Measurements from ENCODE around the gene ZNF582.

GRCh38 chr19:56360841-56361240, 32.5 kb downstream of the ZNF582 start:
- no peak for TF ChIP-seq GATA3 (IDR thresholded peaks at IDR 0.05; ENCODE audit: low read depth, low read length)
- TF ChIP-seq GATA2 (IDR thresholded peaks at IDR 0.05; ENCODE audit: low read depth, low read length) = no peak

Data from SH-SY5Y (cell line).